ENCODE data around the gene SDC4.

The SDC4 gene

GRCh38 chr20:45342855-45343531, 5.2 kb downstream of the SDC4 start:
- no peak for DNase-seq

GRCh38 chr20:45341939-45342854, 6.0 kb downstream of the SDC4 start:
- DNase-seq = no peak

GRCh38 chr20:45341579-45341938, 6.7 kb downstream of the SDC4 start:
- DNase-seq = no peak

GRCh38 chr20:45340951-45341350, 7.3 kb downstream of the SDC4 start:
- DNase-seq = no peak

- DNase-seq = no peak
Observed at GRCh38 chr20:45340236-45340847, 7.9 kb downstream of the SDC4 start.

- no peak for DNase-seq
Observed at GRCh38 chr20:45339799-45340198, 8.4 kb downstream of the SDC4 start.

- no peak for DNase-seq
Observed at GRCh38 chr20:45339084-45339483, 9.1 kb downstream of the SDC4 start.

GRCh38 chr20:45338121-45339030, 9.8 kb downstream of the SDC4 start:
- DNase-seq = no peak

- DNase-seq = no peak
Observed at GRCh38 chr20:45337367-45338120, 10.7 kb downstream of the SDC4 start.

GRCh38 chr20:45336530-45337366, 11.5 kb downstream of the SDC4 start:
- DNase-seq = no peak

GRCh38 chr20:45330476-45330875, 17.7 kb downstream of the SDC4 start:
- no peak for DNase-seq

GRCh38 chr20:45329497-45330319, 18.5 kb downstream of the SDC4 start:
- DNase-seq = no peak

GRCh38 chr20:45328451-45328850, 19.8 kb downstream of the SDC4 start:
- no peak for DNase-seq

GRCh38 chr20:45325371-45325770, 22.9 kb downstream of the SDC4 start:
- no peak for DNase-seq

GRCh38 chr20:45323731-45324130, 24.5 kb downstream of the SDC4 start:
- DNase-seq = no peak

GRCh38 chr20:45322952-45323383, 25.3 kb downstream of the SDC4 start:
- no peak for DNase-seq

GRCh38 chr20:45320948-45321595, 27.2 kb downstream of the SDC4 start:
- no peak for DNase-seq

GRCh38 chr20:45318948-45319347, 29.3 kb downstream of the SDC4 start:
- no peak for DNase-seq

- DNase-seq = no peak
Observed at GRCh38 chr20:45318386-45318939, 29.8 kb downstream of the SDC4 start.

Measured in activated CD4-positive, alpha-beta T cell treated with anti-CD3 and anti-CD28 coated beads for 1 hour (primary cell).